Measurements from ENCODE around the gene PHLPP1. TPM values are rescaled to one million over a fixed set of nuclear protein-coding genes. Genes with fewer than 3 reads are reported as not detected.

PHLPP1 gene
- total RNA-seq, 4 donors from 2014 or later, result 5.5 to 9.7 (median 8.0) TPM

GRCh38 chr18:63002305-63002704, 287.0 kb downstream of the PHLPP1 start:
- Histone ChIP-seq H3K4me1 (peaks cover 0 to 13% of the 10 kb centered on the region in 2 donors), H3K36me3 (no peaks in the 10 kb centered on the region), H3K27me3 (no peaks in the 10 kb centered on the region), H3K4me3 (no peak overlapping the region), H3K9me3 (no peaks in the 10 kb centered on the region), H3K27ac (no peak overlapping the region)
- TF ChIP-seq POLR2A (IDR thresholded peaks at IDR 0.05) (no peak), CTCF (IDR thresholded peaks at IDR 0.05 in 4 of 5, conservative IDR thresholded peaks at IDR 0.05 in 1 of 5) (no peak)
- ATAC-seq, result no peak
- no peak for DNase-seq
- intact Hi-C loops (cut with DNase I; ENCODE audit: low total_unique reads) (no loop called here), in situ Hi-C loops (cut with MboI; ENCODE audit: low sequenced_read_pairs in 4 of 4) (no loop called here)

- Histone ChIP-seq H3K9me3 (no peaks in the 10 kb centered on the region), H3K27ac (no peak overlapping the region), H3K27me3 (no peaks in the 10 kb centered on the region), H3K4me1 (peaks cover 0 to 13% of the 10 kb centered on the region in 2 donors), H3K36me3 (no peaks in the 10 kb centered on the region), H3K4me3 (no peak overlapping the region)
- DNase-seq, result no peak
- intact Hi-C loops (cut with DNase I; ENCODE audit: low total_unique reads) (no loop called here), in situ Hi-C loops (cut with MboI; ENCODE audit: low sequenced_read_pairs in 4 of 4) (no loop called here)
- no peak for TF ChIP-seq CTCF (IDR thresholded peaks at IDR 0.05 in 4 of 5, conservative IDR thresholded peaks at IDR 0.05 in 1 of 5)
- no peak for TF ChIP-seq POLR2A (IDR thresholded peaks at IDR 0.05)
- no peak for ATAC-seq
Observed at GRCh38 chr18:63002803-63003445, 287.6 kb downstream of the PHLPP1 start.

GRCh38 chr18:63003899-63004298, 288.6 kb downstream of the PHLPP1 start:
- no peaks in the 10 kb centered on the region for H3K9me3 ChIP-seq
- peaks cover 0 to 10% of the 10 kb centered on the region in 2 donors for H3K4me1 ChIP-seq
- TF ChIP-seq CTCF (IDR thresholded peaks at IDR 0.05 in 4 of 5, conservative IDR thresholded peaks at IDR 0.05 in 1 of 5) (no peak), POLR2A (IDR thresholded peaks at IDR 0.05) (no peak)
- no peak overlapping the region for H3K4me3 ChIP-seq
- H3K36me3 ChIP-seq, result no peaks in the 10 kb centered on the region
- H3K27ac ChIP-seq, result no peak overlapping the region
- no peak for DNase-seq
- no peak for ATAC-seq
- intact Hi-C loops (cut with DNase I; ENCODE audit: low total_unique reads) (no loop called here), in situ Hi-C loops (cut with MboI; ENCODE audit: low sequenced_read_pairs in 4 of 4) (no loop called here)
- no peaks in the 10 kb centered on the region for H3K27me3 ChIP-seq

GRCh38 chr18:63004466-63005089, 289.2 kb downstream of the PHLPP1 start:
- DNase-seq, result no peak
- ATAC-seq, result no peak
- Histone ChIP-seq H3K27ac (no peak overlapping the region), H3K9me3 (no peaks in the 10 kb centered on the region), H3K4me1 (peaks cover 0 to 3% of the 10 kb centered on the region in 2 donors), H3K4me3 (no peak overlapping the region), H3K27me3 (no peaks in the 10 kb centered on the region), H3K36me3 (no peaks in the 10 kb centered on the region)
- intact Hi-C loops (cut with DNase I; ENCODE audit: low total_unique reads), result no loop called here
- TF ChIP-seq POLR2A (IDR thresholded peaks at IDR 0.05), result no peak
- no peak for TF ChIP-seq CTCF (IDR thresholded peaks at IDR 0.05 in 4 of 5, conservative IDR thresholded peaks at IDR 0.05 in 1 of 5)
- in situ Hi-C loops (cut with MboI; ENCODE audit: low sequenced_read_pairs in 4 of 4), result no loop called here

Measured in gastrocnemius medialis (tissue), 4 donors.